Cardiac muscle cell (in vitro differentiated cells and primary cell): Measurements from ENCODE around the gene NOP16. TPM values are rescaled to one million over a fixed set of nuclear protein-coding genes. Genes with fewer than 3 reads are reported as not detected.
A peak's percentile ranks its signal among the peaks of the same experiment; 100 is the strongest.

ENCODE experiments used
- DNase-seq, 2 donors: peaks; one replicate each; pipeline versions ENCODE4 v3.0.0 to v3.0.0-alpha.2; 2010 to 2017; ENCODE audit warnings: low read depth in 1 of 2, low spot score in 1 of 2
- H3K27ac ChIP-seq: fragments of 200-600 bp; sonication (generic); 2 replicates; pipeline ENCODE4 v1.5.1; 2016
- H3K27me3 ChIP-seq: fragments of 200-600 bp; sonication (generic); 2 replicates; pipeline ENCODE4 v1.6.0; 2016; ENCODE audit warnings: control low read depth
- H3K36me3 ChIP-seq: fragments of 200-600 bp; sonication (generic); 2 replicates; pipeline ENCODE4 v1.5.1; 2016; ENCODE audit warnings: control low read depth
- H3K4me1 ChIP-seq: fragments of 200-600 bp; sonication (generic); 2 replicates; pipeline ENCODE4 v1.8.1; 2017; ENCODE audit warnings: low read depth, mild to moderate bottlenecking, mixed run types
- H3K4me3 ChIP-seq: fragments of 200-600 bp; sonication (generic); 2 replicates; pipeline ENCODE4 v1.5.1; 2016; ENCODE audit warnings: mild to moderate bottlenecking
- H3K9me3 ChIP-seq: fragments of 200-600 bp; sonication (generic); 2 replicates; pipeline ENCODE4 v1.5.1; 2017; ENCODE audit warnings: low read depth, mild to moderate bottlenecking, control low read depth
- CTCF ChIP-seq: IDR thresholded peaks from 2 replicates; pipeline ENCODE4 v1.5.1; 2012; ENCODE audit warnings: low read depth, mild to moderate bottlenecking, low read length
- polyA plus RNA-seq: library from polyadenylated mRNA; unstranded; fragments of >200 nt; fragmentation: Nextera tagmentation; extraction: Ambion mirVana; gene quantifications from 2 replicates; pipeline ENCODE4 v1.2.1, GENCODE V29; 2016
- total RNA-seq: library from RNA; depleted of rRNA; stranded (reverse); fragments of >200 nt; gene quantifications from 2 replicates; pipeline ENCODE4 v1.2.3, GENCODE V29; 2016

The NOP16 gene
- total and polyA plus RNA-seq, 2 experiments from 2014 or later, result 18.0 to 52.0 TPM

DNA sequence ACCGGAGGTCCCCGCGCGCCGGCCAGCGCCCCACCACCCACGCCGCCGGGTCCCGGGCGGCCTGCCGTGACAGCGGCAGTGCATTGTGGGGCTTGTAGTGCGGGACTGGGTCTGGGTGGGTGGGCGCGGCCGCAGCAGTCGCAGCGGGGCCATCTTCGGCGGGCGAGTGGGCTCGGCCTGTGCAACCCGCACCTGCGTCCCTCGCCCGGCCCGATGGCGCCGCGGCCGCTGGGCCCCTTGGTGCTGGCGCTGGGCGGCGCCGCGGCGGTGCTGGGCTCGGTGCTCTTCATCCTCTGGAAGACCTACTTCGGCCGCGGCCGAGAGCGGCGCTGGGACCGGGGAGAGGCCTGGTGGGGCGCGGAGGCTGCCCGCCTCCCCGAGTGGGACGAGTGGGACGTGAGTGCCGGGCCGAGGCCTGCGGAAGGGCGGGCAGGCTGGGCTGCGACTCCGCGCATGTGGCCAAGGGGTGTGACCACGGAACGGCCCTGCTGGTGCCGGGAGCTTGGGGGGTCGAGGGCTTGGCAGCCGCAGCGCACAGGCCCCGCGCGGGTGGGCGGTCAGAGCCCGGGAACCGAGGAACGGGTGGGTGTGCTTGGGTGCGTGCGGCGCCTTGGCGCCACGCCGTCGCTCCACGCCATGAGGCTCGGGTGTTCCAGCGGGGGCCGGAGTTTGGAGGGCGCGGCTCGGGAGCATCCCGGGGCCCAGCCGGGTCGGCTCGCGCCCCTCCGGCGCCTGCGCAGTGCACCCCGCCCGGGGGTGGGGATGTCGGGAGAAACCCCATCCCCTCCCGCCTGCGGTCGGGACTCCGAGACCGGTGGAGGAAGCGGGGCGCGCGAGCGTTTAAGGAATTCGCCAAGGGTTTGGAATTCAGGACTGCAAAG lies 22.8 kb downstream of the NOP16 start, which contains the start of gene ARL10:
TSS of gene ARL10 (plus strand) at position 137 of the 881 bp plus-strand sequence. CDS start at position 214, 77 bp downstream.
- TF ChIP-seq CTCF, result no peak
- Histone ChIP-seq H3K4me1 (peaks cover 3% of the 10 kb centered on the region), H3K36me3 (peaks cover 8% of the 10 kb centered on the region), H3K27me3 (peaks cover 27% of the 10 kb centered on the region), H3K9me3 (no peaks in the 10 kb centered on the region), H3K4me3 (peak within 1 kb of the TSS; percentile 87), H3K27ac (no peak within 1 kb of the TSS)
- DNase-seq, result peak; percentile 47 to 63

DNA sequence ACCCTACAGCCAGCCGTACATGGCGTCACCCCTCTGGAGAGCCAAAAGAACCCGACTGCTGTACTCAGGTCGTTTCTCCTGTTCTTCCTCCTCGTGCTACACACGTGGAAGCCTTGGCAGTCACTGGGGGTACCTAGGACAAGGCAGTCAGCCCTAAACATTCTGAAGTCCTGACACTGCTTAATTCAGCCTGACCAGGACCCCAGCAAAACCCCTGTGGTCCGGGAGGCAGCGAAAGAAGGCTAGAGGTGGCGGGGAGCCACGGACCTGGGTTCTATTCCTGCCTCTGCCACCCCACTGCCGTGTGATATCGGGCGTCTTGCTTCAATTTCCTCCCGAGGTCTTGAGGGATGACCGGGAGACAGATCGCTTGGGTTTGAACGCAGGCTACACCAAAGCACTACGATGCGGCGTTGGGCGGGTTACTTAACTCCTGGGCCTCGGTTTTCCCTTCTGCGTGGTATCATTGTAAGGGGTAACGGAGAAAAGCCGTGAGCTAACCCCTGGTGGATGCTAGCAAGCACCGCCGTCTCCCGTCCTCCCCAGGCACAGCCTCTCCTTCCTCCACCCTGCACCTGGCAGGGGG lies 23.5 kb downstream of the NOP16 start:
- no peak for TF ChIP-seq CTCF

DNA sequence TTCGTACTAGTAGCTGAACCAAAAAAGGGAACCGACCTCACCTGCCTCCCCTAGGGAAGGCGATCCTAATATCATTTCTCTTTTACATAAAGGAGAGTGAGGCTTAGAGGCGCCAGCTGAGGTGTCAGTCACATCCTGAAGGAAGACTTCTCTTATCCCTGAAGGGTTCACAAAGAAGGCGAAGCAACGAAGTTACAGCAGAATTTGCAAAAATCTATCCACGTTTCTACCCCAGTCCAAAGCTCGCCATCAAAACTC lies 26.2 kb downstream of the NOP16 start:
- peak overlapping the region; percentile 55 for H3K4me3 ChIP-seq
- peaks cover 3% of the 10 kb centered on the region for H3K4me1 ChIP-seq
- no peaks in the 10 kb centered on the region for H3K9me3 ChIP-seq
- H3K27me3 ChIP-seq, result peaks cover 27% of the 10 kb centered on the region
- no peak for DNase-seq
- peaks cover 9% of the 10 kb centered on the region for H3K36me3 ChIP-seq
- H3K27ac ChIP-seq, result no peak overlapping the region
- TF ChIP-seq CTCF, result no peak

More for the DNA sequence above, 23.5 kb downstream of the NOP16 start:
- H3K9me3 ChIP-seq, result no peaks in the 10 kb centered on the region
- peaks cover 27% of the 10 kb centered on the region for H3K27me3 ChIP-seq
- peaks cover 3% of the 10 kb centered on the region for H3K4me1 ChIP-seq
- peaks cover 6% of the 10 kb centered on the region for H3K36me3 ChIP-seq
- DNase-seq, result no peak
- no peak overlapping the region for H3K27ac ChIP-seq
- H3K4me3 ChIP-seq, result peak overlapping the region; percentile 87

- Histone ChIP-seq H3K4me1 (peaks cover 3% of the 10 kb centered on the region), H3K9me3 (no peaks in the 10 kb centered on the region), H3K4me3 (peak within 1 kb of the TSS; percentile 55), H3K27ac (peak within 1 kb of the TSS; percentile 40), H3K27me3 (peaks cover 27% of the 10 kb centered on the region), H3K36me3 (peaks cover 10% of the 10 kb centered on the region)
- TF ChIP-seq CTCF, result peak; percentile 14
- DNase-seq, result peak; percentile 89 to 92
These were observed 26.8 kb downstream of the NOP16 start, which contains the start of gene KIAA1191 for GRCh38 chr5:176361437-176362232. Gene KIAA1191 (minus strand): TSS chr5:176361764. CDS start chr5:176359508, 2,256 bp downstream.

DNA sequence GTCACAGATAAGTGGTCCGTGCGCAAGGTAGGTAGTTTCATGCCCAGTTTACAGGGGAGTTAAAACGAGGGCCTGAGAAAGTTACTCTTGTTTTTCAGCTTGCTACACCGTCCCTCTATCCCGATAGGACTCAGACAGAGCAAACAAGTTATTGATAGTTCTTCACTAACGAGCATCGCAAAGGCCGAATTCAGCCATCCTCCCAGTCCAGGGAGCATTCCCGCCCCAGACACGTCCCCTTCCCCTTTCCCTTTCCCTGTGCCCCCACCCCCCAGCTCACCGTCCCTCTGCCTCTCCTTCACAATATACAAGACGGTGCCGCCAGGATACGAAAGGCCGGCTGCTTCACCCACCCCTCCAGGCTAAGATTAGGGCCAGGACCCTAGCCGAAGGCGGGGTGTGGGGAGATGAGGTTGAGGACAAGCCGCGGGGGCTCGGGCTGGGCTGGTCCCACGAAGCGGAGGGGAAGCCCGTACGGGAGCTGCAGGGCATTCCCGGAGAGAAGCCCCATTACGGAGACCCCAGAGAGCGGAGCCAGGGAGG lies 27.4 kb downstream of the NOP16 start:
- Histone ChIP-seq H3K27ac (peak overlapping the region; percentile 40), H3K27me3 (peaks cover 27% of the 10 kb centered on the region), H3K4me3 (peak overlapping the region; percentile 55), H3K9me3 (no peaks in the 10 kb centered on the region), H3K4me1 (peaks cover 3% of the 10 kb centered on the region), H3K36me3 (peaks cover 12% of the 10 kb centered on the region)
- DNase-seq, result peak in 1 of 2 donors; percentile 14
- no peak for TF ChIP-seq CTCF
